ENCODE measurements around the gene NPEPPS.
"Not testable (repeated sequence)": the region's sequence is repeated elsewhere in the genome, so short reads cannot be mapped to it uniquely, and the experiment has no call there.

- TF ChIP-seq CTCF (IDR thresholded peaks at IDR 0.05; ENCODE audit: poor library complexity); EZH2 (IDR thresholded peaks at IDR 0.05; ENCODE audit: borderline replicate concordance); EZH2phosphoT487 (IDR thresholded peaks at IDR 0.05; ENCODE audit: low read depth, severe bottlenecking, unreplicated experiment): not testable (repeated sequence)
Observed at GRCh38 chr17:47561698-47562405, 30.9 kb downstream of the NPEPPS start.
